ENCODE measurements around the gene CCDC63. TPM values are rescaled to one million over a fixed set of nuclear protein-coding genes. Genes with fewer than 3 reads are reported as not detected.
A peak's percentile ranks its signal among the peaks of the same experiment; 100 is the strongest.

The CCDC63 gene
- polyA plus RNA-seq, 3 donors, result 0.22 TPM; not detected in 2

- 80% methylated on average over 4 of the region's 6 CpGs for WGBS (ENCODE audit: insufficient coverage)
- Histone ChIP-seq H3K4me3 (replicated peaks in 1 of 3; ENCODE audit: low read depth in 2 of 3, low read length in 3 of 3) (no peak overlapping the region), H3K4me1 (ENCODE audit: control insufficient read depth in 1 of 2, insufficient read depth in 2 of 2, low read length in 2 of 2) (no peaks in the 10 kb centered on the region), H3K9me3 (replicated peaks in 1 of 2; ENCODE audit: control insufficient read depth in 1 of 2, insufficient read depth in 1 of 2, low read length in 2 of 2) (no peaks in the 10 kb centered on the region), H3K27me3 (ENCODE audit: control insufficient read depth in 2 of 2, insufficient read depth in 2 of 2, low read length in 2 of 2) (no peaks in the 10 kb centered on the region), H3K9ac (ENCODE audit: insufficient read depth, low read length, poor library complexity, severe bottlenecking) (no peak overlapping the region), H4K20me1 (ENCODE audit: insufficient read depth, low read length) (no peaks in the 10 kb centered on the region), H3K36me3 (replicated peaks in 1 of 2; ENCODE audit: control insufficient read depth in 1 of 2, insufficient read depth in 2 of 2, low read length in 2 of 2) (no peaks in the 10 kb centered on the region), H3K27ac (ENCODE audit: low read depth in 1 of 2, low read length in 2 of 2) (no peak overlapping the region), H2AFZ (ENCODE audit: insufficient read depth, low read depth, low read length, poor library complexity, severe bottlenecking) (no peak overlapping the region), H3K4me2 (replicated peaks; ENCODE audit: extremely low read depth, low read length, poor library complexity, severe bottlenecking) (no peak overlapping the region), H3K79me2 (ENCODE audit: insufficient read depth, low read length) (no peaks in the 10 kb centered on the region)
- no peak for TF ChIP-seq CTCF (IDR thresholded peaks at IDR 0.05)
- Mint-ChIP-seq H3K4me3 (no peak overlapping the region), H3K4me1 (no peaks in the 10 kb centered on the region), H3K27ac (peak overlapping the region in 1 of 7 donors; percentile 26), H3K9me3 (peaks cover 0 to 2% (median 0%) of the 10 kb centered on the region in 7 donors), H3K36me3 (no peaks in the 10 kb centered on the region), H3K27me3 (ENCODE audit: low read depth in 3 of 3) (peaks cover 1 to 3% (median 1%) of the 10 kb centered on the region in 3 donors)
- DNase-seq, result no peak
- intact Hi-C loops (cut with micrococcal nuclease), result no loop called here
Measured at GRCh38 chr12:110927546-110927945, 80.8 kb downstream of the CCDC63 start.

GRCh38 chr12:110928700-110929099 is 81.9 kb downstream of the CCDC63 start:
- Mint-ChIP-seq H3K4me1 (no peaks in the 10 kb centered on the region), H3K27me3 (ENCODE audit: low read depth in 3 of 3) (peaks cover 0 to 1% (median 1%) of the 10 kb centered on the region in 3 donors), H3K9me3 (no peaks in the 10 kb centered on the region), H3K27ac (no peak overlapping the region), H3K36me3 (no peaks in the 10 kb centered on the region), H3K4me3 (no peak overlapping the region)
- H3K4me1 ChIP-seq (ENCODE audit: control insufficient read depth in 1 of 2, insufficient read depth in 2 of 2, low read length in 2 of 2), result no peaks in the 10 kb centered on the region
- H2AFZ ChIP-seq (ENCODE audit: insufficient read depth, low read depth, low read length, poor library complexity, severe bottlenecking), result no peak overlapping the region
- TF ChIP-seq CTCF (IDR thresholded peaks at IDR 0.05), result no peak
- H3K27ac ChIP-seq (ENCODE audit: low read depth in 1 of 2, low read length in 2 of 2), result no peak overlapping the region
- intact Hi-C loops (cut with micrococcal nuclease), result no loop called here
- no peak overlapping the region for H3K9ac ChIP-seq (ENCODE audit: insufficient read depth, low read length, poor library complexity, severe bottlenecking)
- no peaks in the 10 kb centered on the region for H3K79me2 ChIP-seq (ENCODE audit: insufficient read depth, low read length)
- no peaks in the 10 kb centered on the region for H4K20me1 ChIP-seq (ENCODE audit: insufficient read depth, low read length)
- no peaks in the 10 kb centered on the region for H3K9me3 ChIP-seq (replicated peaks in 1 of 2; ENCODE audit: control insufficient read depth in 1 of 2, insufficient read depth in 1 of 2, low read length in 2 of 2)
- no peaks in the 10 kb centered on the region for H3K36me3 ChIP-seq (replicated peaks in 1 of 2; ENCODE audit: control insufficient read depth in 1 of 2, insufficient read depth in 2 of 2, low read length in 2 of 2)
- whole genome bisulfite sequencing (ENCODE audit: insufficient coverage), result 83% methylated on average over 5 of the region's 7 CpGs
- no peak overlapping the region for H3K4me2 ChIP-seq (replicated peaks; ENCODE audit: extremely low read depth, low read length, poor library complexity, severe bottlenecking)
- no peak overlapping the region for H3K4me3 ChIP-seq (replicated peaks in 1 of 3; ENCODE audit: low read depth in 2 of 3, low read length in 3 of 3)
- H3K27me3 ChIP-seq (ENCODE audit: control insufficient read depth in 2 of 2, insufficient read depth in 2 of 2, low read length in 2 of 2), result no peaks in the 10 kb centered on the region
- DNase-seq, result no peak

All from CD14-positive monocyte (primary cell).